ENCODE results near the gene FRMD5. TPM values are rescaled to one million over a fixed set of nuclear protein-coding genes. Genes with fewer than 3 reads are reported as not detected.
A peak's percentile ranks its signal among the peaks of the same experiment; 100 is the strongest.

FRMD5 gene
- total RNA-seq, 1 experiment from 2014 or later, result 3.9 TPM

DNA sequence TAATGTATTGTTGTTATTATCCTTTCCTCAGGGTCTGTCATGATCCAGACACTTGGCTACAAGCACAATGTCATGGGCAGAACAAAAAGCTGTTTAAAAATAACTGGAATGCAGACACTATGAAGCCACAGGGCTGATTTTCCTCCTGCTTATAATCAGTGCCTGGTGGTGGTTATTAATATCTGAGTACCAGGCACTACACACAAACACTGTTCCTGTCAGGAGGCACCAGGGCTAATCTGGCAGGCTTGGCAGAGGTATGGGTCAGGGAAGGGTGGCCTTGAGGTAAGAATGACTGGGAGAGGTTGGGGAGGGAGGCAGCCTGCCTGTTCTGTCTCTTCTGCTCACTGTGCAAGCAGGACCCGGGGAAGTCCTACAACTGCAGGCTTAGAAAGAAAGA lies 301.1 kb downstream of the FRMD5 start:
- Histone ChIP-seq H4K8ac (replicated peaks; ENCODE audit: insufficient read length, low read depth, low read length) (no peak overlapping the region), H3K9ac (ENCODE audit: extremely low read depth, insufficient read length, low read length) (no peak overlapping the region), H3K79me2 (ENCODE audit: insufficient read depth, low read length) (no peaks in the 10 kb centered on the region), H2BK5ac (ENCODE audit: insufficient read length, low read length) (no peak overlapping the region), H3K79me1 (ENCODE audit: insufficient read depth, low read depth, low read length, poor library complexity, severe bottlenecking) (no peaks in the 10 kb centered on the region), H2AFZ (ENCODE audit: low read length) (no peak overlapping the region), H3K27ac (ENCODE audit: insufficient read length, low read depth, low read length) (no peak overlapping the region), H3K4ac (ENCODE audit: low read depth, low read length) (no peak overlapping the region), H3K56ac (ENCODE audit: insufficient read length, low read depth, low read length) (no peak overlapping the region), H2BK15ac (ENCODE audit: low read depth, low read length) (no peak overlapping the region), H2BK20ac (ENCODE audit: low read depth, low read length, poor library complexity, severe bottlenecking) (no peak overlapping the region), H4K91ac (ENCODE audit: insufficient read length, low read depth, low read length) (no peak overlapping the region), H3K27me3 (ENCODE audit: insufficient read depth, low read length) (no peaks in the 10 kb centered on the region), H4K20me1 (ENCODE audit: control insufficient read depth, insufficient read depth, insufficient read length) (no peaks in the 10 kb centered on the region), H3K23me2 (ENCODE audit: insufficient read length, low read depth, low read length, poor library complexity, severe bottlenecking) (no peaks in the 10 kb centered on the region), H4K5ac (ENCODE audit: insufficient read length, low read depth, low read length) (no peak overlapping the region), H3T11ph (ENCODE audit: low read length) (no peak overlapping the region), H2AK5ac (ENCODE audit: insufficient read length, low read length) (no peak overlapping the region), H3K4me1 (ENCODE audit: insufficient read depth, low read length) (no peaks in the 10 kb centered on the region; the same call in 1 of the 2 replicates), H3K9me3 (ENCODE audit: control insufficient read depth, low read depth, low read length) (no peaks in the 10 kb centered on the region), H2BK12ac (ENCODE audit: insufficient read length, low read depth, low read length) (no peak overlapping the region), H2BK120ac (ENCODE audit: low read depth, low read length, poor library complexity, severe bottlenecking) (no peak overlapping the region), H3K18ac (ENCODE audit: insufficient read length, low read depth, low read length) (no peak overlapping the region), H3K4me2 (ENCODE audit: insufficient read depth, insufficient read length, low read length) (no peak overlapping the region), H3K14ac (ENCODE audit: insufficient read depth, low read length) (no peak overlapping the region), H3K23ac (ENCODE audit: insufficient read length, low read depth, low read length) (no peak overlapping the region)
- Mint-ChIP-seq H3K4me1 (peaks cover 8 to 10% of the 10 kb centered on the region in 2 experiments; a peak in 3 of 4 replicates), H3K36me3 (ENCODE audit: insufficient read depth in 1 of 3, low read depth in 3 of 3) (peaks cover 0 to 10% (median 4%) of the 10 kb centered on the region in 3 experiments; a peak in 3 of 7 replicates), H3K27me3 (ENCODE audit: low read depth) (no peaks in the 10 kb centered on the region; the same call in 1 of the 2 replicates), H3K9me3 (no peaks in the 10 kb centered on the region), H3K4me3 (no peak overlapping the region), H3K27ac (peak overlapping the region in 2 of 3 experiments; percentile 4 to 37; a peak in 4 of 7 replicates)
- TF ChIP-seq, protein P1, sequence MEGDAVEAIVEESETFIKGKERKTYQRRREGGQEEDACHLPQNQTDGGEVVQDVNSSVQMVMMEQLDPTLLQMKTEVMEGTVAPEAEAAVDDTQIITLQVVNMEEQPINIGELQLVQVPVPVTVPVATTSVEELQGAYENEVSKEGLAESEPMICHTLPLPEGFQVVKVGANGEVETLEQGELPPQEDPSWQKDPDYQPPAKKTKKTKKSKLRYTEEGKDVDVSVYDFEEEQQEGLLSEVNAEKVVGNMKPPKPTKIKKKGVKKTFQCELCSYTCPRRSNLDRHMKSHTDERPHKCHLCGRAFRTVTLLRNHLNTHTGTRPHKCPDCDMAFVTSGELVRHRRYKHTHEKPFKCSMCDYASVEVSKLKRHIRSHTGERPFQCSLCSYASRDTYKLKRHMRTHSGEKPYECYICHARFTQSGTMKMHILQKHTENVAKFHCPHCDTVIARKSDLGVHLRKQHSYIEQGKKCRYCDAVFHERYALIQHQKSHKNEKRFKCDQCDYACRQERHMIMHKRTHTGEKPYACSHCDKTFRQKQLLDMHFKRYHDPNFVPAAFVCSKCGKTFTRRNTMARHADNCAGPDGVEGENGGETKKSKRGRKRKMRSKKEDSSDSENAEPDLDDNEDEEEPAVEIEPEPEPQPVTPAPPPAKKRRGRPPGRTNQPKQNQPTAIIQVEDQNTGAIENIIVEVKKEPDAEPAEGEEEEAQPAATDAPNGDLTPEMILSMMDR (conservative IDR thresholded peaks at IDR 0.05), result no peak
- DNase-seq, result no peak
- no CpG with 5 or more reads among the region's 1 CpG for whole genome bisulfite sequencing (ENCODE audit: extremely low coverage, insufficient read length, low lambda C conversion rate)
